ENCODE data around the gene ANGPTL8. TPM values are rescaled to one million over a fixed set of nuclear protein-coding genes. Genes with fewer than 3 reads are reported as not detected.

The ANGPTL8 gene
- total RNA-seq, 1 donor: not detected

GRCh38 chr19:11209839-11210655 is 29.4 kb upstream of the ANGPTL8 start:
- Histone ChIP-seq H3K27me3 (ENCODE audit: insufficient read depth, low read length) (no peaks in the 10 kb centered on the region), H3K79me2 (ENCODE audit: insufficient read depth, low read length) (no peaks in the 10 kb centered on the region), H3K4me3 (ENCODE audit: insufficient read depth, low read length) (no peak overlapping the region), H3K4me1 (ENCODE audit: insufficient read depth, low read length) (peaks cover under 1% of the 10 kb centered on the region), H3K27ac (ENCODE audit: low read depth, low read length) (no peak overlapping the region), H4K20me1 (ENCODE audit: insufficient read depth, low read length) (peaks cover 4% of the 10 kb centered on the region), H3K4me2 (ENCODE audit: insufficient read depth, low read length) (no peak overlapping the region), H3K9me3 (ENCODE audit: low read depth, low read length) (no peaks in the 10 kb centered on the region), H2AFZ (ENCODE audit: low read length) (no peak overlapping the region), H3K36me3 (ENCODE audit: insufficient read depth, low read length) (peaks cover 3% of the 10 kb centered on the region)
- TF ChIP-seq CTCF (IDR thresholded peaks at IDR 0.05; ENCODE audit: extremely low read depth, low read depth, low read length): no peak
- DNase-seq (ENCODE audit: insufficient read length, low spot score, missing footprints): peak; percentile 91

GRCh38 chr19:11210656-11210928 is 28.8 kb upstream of the ANGPTL8 start:
- H3K4me2 ChIP-seq (ENCODE audit: insufficient read depth, low read length): no peak overlapping the region
- H3K79me2 ChIP-seq (ENCODE audit: insufficient read depth, low read length): no peaks in the 10 kb centered on the region
- H3K9me3 ChIP-seq (ENCODE audit: low read depth, low read length): no peaks in the 10 kb centered on the region
- peaks cover 4% of the 10 kb centered on the region for H4K20me1 ChIP-seq (ENCODE audit: insufficient read depth, low read length)
- H3K36me3 ChIP-seq (ENCODE audit: insufficient read depth, low read length): peaks cover 3% of the 10 kb centered on the region
- H3K27me3 ChIP-seq (ENCODE audit: insufficient read depth, low read length): no peaks in the 10 kb centered on the region
- TF ChIP-seq CTCF (IDR thresholded peaks at IDR 0.05; ENCODE audit: extremely low read depth, low read depth, low read length): no peak
- H3K27ac ChIP-seq (ENCODE audit: low read depth, low read length): no peak overlapping the region
- no peaks in the 10 kb centered on the region for H3K4me1 ChIP-seq (ENCODE audit: insufficient read depth, low read length)
- no peak overlapping the region for H3K4me3 ChIP-seq (ENCODE audit: insufficient read depth, low read length)
- DNase-seq (ENCODE audit: insufficient read length, low spot score, missing footprints): no peak
- no peak overlapping the region for H2AFZ ChIP-seq (ENCODE audit: low read length)

- Histone ChIP-seq H3K27ac (ENCODE audit: low read depth, low read length) (no peak overlapping the region), H2AFZ (ENCODE audit: low read length) (no peak overlapping the region)
- TF ChIP-seq CTCF (IDR thresholded peaks at IDR 0.05; ENCODE audit: extremely low read depth, low read depth, low read length): no peak
Observed at GRCh38 chr19:11214387-11214786, 25.0 kb upstream of the ANGPTL8 start.

GRCh38 chr19:11221082-11221598 is 18.3 kb upstream of the ANGPTL8 start:
- DNase-seq (ENCODE audit: insufficient read length, low spot score, missing footprints): no peak
- H2AFZ ChIP-seq (ENCODE audit: low read length): no peak overlapping the region
- H3K9me3 ChIP-seq (ENCODE audit: low read depth, low read length): peaks cover 10% of the 10 kb centered on the region
- no peaks in the 10 kb centered on the region for H3K27me3 ChIP-seq (ENCODE audit: insufficient read depth, low read length)
- H3K4me1 ChIP-seq (ENCODE audit: insufficient read depth, low read length): no peaks in the 10 kb centered on the region
- H3K4me2 ChIP-seq (ENCODE audit: insufficient read depth, low read length): no peak overlapping the region
- H3K27ac ChIP-seq (ENCODE audit: low read depth, low read length): no peak overlapping the region
- peaks cover 11% of the 10 kb centered on the region for H3K36me3 ChIP-seq (ENCODE audit: insufficient read depth, low read length)
- no peak for TF ChIP-seq CTCF (IDR thresholded peaks at IDR 0.05; ENCODE audit: extremely low read depth, low read depth, low read length)
- no peaks in the 10 kb centered on the region for H4K20me1 ChIP-seq (ENCODE audit: insufficient read depth, low read length)
- H3K79me2 ChIP-seq (ENCODE audit: insufficient read depth, low read length): no peaks in the 10 kb centered on the region
- H3K4me3 ChIP-seq (ENCODE audit: insufficient read depth, low read length): no peak overlapping the region

More at GRCh38 chr19:11214387-11214786, 25.0 kb upstream of the ANGPTL8 start:
- no peaks in the 10 kb centered on the region for H3K79me2 ChIP-seq (ENCODE audit: insufficient read depth, low read length)
- DNase-seq (ENCODE audit: insufficient read length, low spot score, missing footprints): peak; percentile 65
- H3K9me3 ChIP-seq (ENCODE audit: low read depth, low read length): no peaks in the 10 kb centered on the region
- H3K27me3 ChIP-seq (ENCODE audit: insufficient read depth, low read length): no peaks in the 10 kb centered on the region
- H3K36me3 ChIP-seq (ENCODE audit: insufficient read depth, low read length): peaks cover 3% of the 10 kb centered on the region
- H3K4me3 ChIP-seq (ENCODE audit: insufficient read depth, low read length): no peak overlapping the region
- no peak overlapping the region for H3K4me2 ChIP-seq (ENCODE audit: insufficient read depth, low read length)
- peaks cover 4% of the 10 kb centered on the region for H4K20me1 ChIP-seq (ENCODE audit: insufficient read depth, low read length)
- no peaks in the 10 kb centered on the region for H3K4me1 ChIP-seq (ENCODE audit: insufficient read depth, low read length)
